OCI-LY1 (cell line): ENCODE measurements around the gene MAP3K7CL.

Experiments
- EZH2 ChIP-seq: fragments of 200-600 bp; sonication (generic), shearing (Covaris generic); IDR thresholded peaks from 2 replicates; pipeline ENCODE4 v1.8.0; 2017; ENCODE audit warnings: borderline replicate concordance, mixed run types, mild to moderate bottlenecking, antibody characterized with exemption, low read length, moderate library complexity, mixed read lengths
- TF ChIP-seq, protein P1 (sequence below): fragments of 200-600 bp; sonication (generic), shearing (Covaris generic); IDR thresholded peaks from 2 replicates; pipeline ENCODE4 v1.5.1; 2017; ENCODE audit warnings: mild to moderate bottlenecking, antibody characterized with exemption, low read length, moderate library complexity, mixed read lengths

DNA sequence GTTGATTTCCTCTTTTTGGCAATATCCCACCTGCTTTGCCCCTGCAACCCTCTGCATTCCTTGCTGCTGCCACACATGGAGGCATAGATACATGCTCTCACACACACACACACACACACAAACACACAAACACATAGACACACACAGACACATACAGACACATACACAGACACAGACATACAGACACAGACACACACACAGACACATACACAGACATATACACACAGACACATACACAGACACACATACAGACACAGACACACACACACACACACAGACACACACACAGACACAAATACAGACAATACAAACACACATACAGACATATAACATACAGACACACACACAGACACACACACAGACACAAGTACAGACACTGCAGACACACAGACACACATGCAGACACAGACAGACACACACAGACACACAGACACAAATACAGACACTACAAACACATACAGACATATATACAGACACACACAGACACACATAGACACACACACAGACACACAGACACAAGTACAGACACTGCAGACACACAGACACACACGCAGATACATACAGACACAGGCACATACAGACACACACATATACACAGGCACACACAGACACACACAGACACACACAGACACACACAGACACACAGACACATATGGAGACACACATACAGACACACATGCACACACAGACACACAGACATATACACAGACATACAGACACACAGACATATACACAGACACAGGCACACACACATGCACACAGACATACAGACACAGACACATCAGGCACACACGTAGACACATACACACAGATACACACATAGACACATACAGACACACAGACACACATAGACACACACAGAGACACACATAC is 83.3 kb downstream of the MAP3K7CL start:
- TF ChIP-seq, protein P1, sequence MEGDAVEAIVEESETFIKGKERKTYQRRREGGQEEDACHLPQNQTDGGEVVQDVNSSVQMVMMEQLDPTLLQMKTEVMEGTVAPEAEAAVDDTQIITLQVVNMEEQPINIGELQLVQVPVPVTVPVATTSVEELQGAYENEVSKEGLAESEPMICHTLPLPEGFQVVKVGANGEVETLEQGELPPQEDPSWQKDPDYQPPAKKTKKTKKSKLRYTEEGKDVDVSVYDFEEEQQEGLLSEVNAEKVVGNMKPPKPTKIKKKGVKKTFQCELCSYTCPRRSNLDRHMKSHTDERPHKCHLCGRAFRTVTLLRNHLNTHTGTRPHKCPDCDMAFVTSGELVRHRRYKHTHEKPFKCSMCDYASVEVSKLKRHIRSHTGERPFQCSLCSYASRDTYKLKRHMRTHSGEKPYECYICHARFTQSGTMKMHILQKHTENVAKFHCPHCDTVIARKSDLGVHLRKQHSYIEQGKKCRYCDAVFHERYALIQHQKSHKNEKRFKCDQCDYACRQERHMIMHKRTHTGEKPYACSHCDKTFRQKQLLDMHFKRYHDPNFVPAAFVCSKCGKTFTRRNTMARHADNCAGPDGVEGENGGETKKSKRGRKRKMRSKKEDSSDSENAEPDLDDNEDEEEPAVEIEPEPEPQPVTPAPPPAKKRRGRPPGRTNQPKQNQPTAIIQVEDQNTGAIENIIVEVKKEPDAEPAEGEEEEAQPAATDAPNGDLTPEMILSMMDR, result no peak
- TF ChIP-seq EZH2, result no peak
